GM21529 (cell line): ENCODE results near the gene DDC.
A peak's percentile ranks its signal among the peaks of the same experiment; 100 is the strongest.

ENCODE experiments used
- ATAC-seq: cut with Tn5 transposase; IDR thresholded peaks from one replicate; pipeline ENCODE4 v1.9.1; 2021; ENCODE audit not compliant: unreplicated experiment

The DDC gene

GRCh38 chr7:50491943-50492342, 73.3 kb downstream of the DDC start:
- no peak for ATAC-seq

- ATAC-seq: no peak
Observed at GRCh38 chr7:50491209-50491608, 74.0 kb downstream of the DDC start.

- no peak for ATAC-seq
Observed at GRCh38 chr7:50488379-50488778, 76.8 kb downstream of the DDC start.

- ATAC-seq: no peak
Observed at GRCh38 chr7:50486512-50486911, 78.7 kb downstream of the DDC start.

GRCh38 chr7:50481867-50482266, 83.3 kb downstream of the DDC start:
- no peak for ATAC-seq

GRCh38 chr7:50480797-50481196, 84.4 kb downstream of the DDC start:
- no peak for ATAC-seq

- ATAC-seq: no peak
Observed at GRCh38 chr7:50479743-50480517, 85.3 kb downstream of the DDC start.

- no peak for ATAC-seq
Observed at GRCh38 chr7:50477640-50478039, 87.6 kb downstream of the DDC start.

- ATAC-seq: no peak
Observed at GRCh38 chr7:50476953-50477625, 88.1 kb downstream of the DDC start.

- peak; percentile 79 for ATAC-seq
Observed at GRCh38 chr7:50475340-50475739, 89.9 kb downstream of the DDC start.

- no peak for ATAC-seq
Observed at GRCh38 chr7:50474382-50475160, 90.6 kb downstream of the DDC start.

- no peak for ATAC-seq
Observed at GRCh38 chr7:50473531-50473930, 91.7 kb downstream of the DDC start.

GRCh38 chr7:50472427-50472826, 92.8 kb downstream of the DDC start:
- no peak for ATAC-seq

- ATAC-seq: no peak
Observed at GRCh38 chr7:50471970-50472369, 93.2 kb downstream of the DDC start.

GRCh38 chr7:50470250-50471163, 94.7 kb downstream of the DDC start:
- no peak for ATAC-seq

GRCh38 chr7:50469181-50469580, 96.0 kb downstream of the DDC start:
- no peak for ATAC-seq

- ATAC-seq: peak; percentile 89
Observed at GRCh38 chr7:50467817-50468610, 97.2 kb downstream of the DDC start.

- no peak for ATAC-seq
Observed at GRCh38 chr7:50466815-50467585, 98.2 kb downstream of the DDC start.

- ATAC-seq: no peak
Observed at GRCh38 chr7:50463035-50463434, 102.2 kb downstream of the DDC start.
